GM12892 (cell line): ENCODE measurements around the gene YWHAB.

Source experiments
- POLR2A ChIP-seq: IDR thresholded peaks from 2 replicates; pipeline ENCODE4 v1.6.1; 2011; ENCODE audit warnings: low read depth, low read length, control low read depth
- POLR2AphosphoS5 ChIP-seq: IDR thresholded peaks from 2 replicates; pipeline ENCODE4 v1.6.1; 2011; ENCODE audit warnings: low read depth, low read length, control low read depth

- no peak for TF ChIP-seq POLR2A
- no peak for TF ChIP-seq POLR2AphosphoS5
Observed at GRCh38 chr20:44837946-44838345, 47.6 kb upstream of the YWHAB start.
